ENCODE data around the gene IDI1.

IDI1 gene

GRCh38 chr10:1063232-1063865 lies 14.4 kb upstream of the IDI1 start:
- TF ChIP-seq OSR1 (CRISPR knock-in tag; IDR thresholded peaks at IDR 0.05) = no peak
- TF ChIP-seq SNAI2 (CRISPR knock-in tag; IDR thresholded peaks at IDR 0.05) = no peak
- no peak for TF ChIP-seq ZNF565 (CRISPR knock-in tag; conservative IDR thresholded peaks at IDR 0.05; ENCODE audit: low read depth)
- TF ChIP-seq CSDC2 (CRISPR knock-in tag; IDR thresholded peaks at IDR 0.05) = no peak
- TF ChIP-seq ZFP3 (CRISPR knock-in tag; IDR thresholded peaks at IDR 0.05) = no peak
- TF ChIP-seq PATZ1 (CRISPR knock-in tag; IDR thresholded peaks at IDR 0.05; ENCODE audit: borderline replicate concordance) = no peak
- no peak for TF ChIP-seq TSHZ2 (CRISPR knock-in tag; IDR thresholded peaks at IDR 0.05)
- no peak for TF ChIP-seq BACH2 (CRISPR knock-in tag; IDR thresholded peaks at IDR 0.05; ENCODE audit: borderline replicate concordance)
- TF ChIP-seq RARB (CRISPR knock-in tag; IDR thresholded peaks at IDR 0.05) = no peak
- TF ChIP-seq TOX (CRISPR knock-in tag; IDR thresholded peaks at IDR 0.05; ENCODE audit: borderline replicate concordance) = no peak
- no peak for TF ChIP-seq ZC3H10 (CRISPR knock-in tag; IDR thresholded peaks at IDR 0.05)
- TF ChIP-seq ARNTL (CRISPR knock-in tag; IDR thresholded peaks at IDR 0.05; ENCODE audit: borderline replicate concordance, low read depth) = no peak
- no peak for TF ChIP-seq ISL1 (CRISPR knock-in tag; IDR thresholded peaks at IDR 0.05)
- no peak for ATAC-seq

- ATAC-seq = no peak
- no peak for TF ChIP-seq ISL1 (CRISPR knock-in tag; IDR thresholded peaks at IDR 0.05)
- TF ChIP-seq ZFP3 (CRISPR knock-in tag; IDR thresholded peaks at IDR 0.05) = no peak
- TF ChIP-seq ZNF565 (CRISPR knock-in tag; conservative IDR thresholded peaks at IDR 0.05; ENCODE audit: low read depth) = no peak
- TF ChIP-seq TOX (CRISPR knock-in tag; IDR thresholded peaks at IDR 0.05; ENCODE audit: borderline replicate concordance) = no peak
- no peak for TF ChIP-seq CSRNP3 (CRISPR knock-in tag; IDR thresholded peaks at IDR 0.05)
- TF ChIP-seq CREB5 (CRISPR knock-in tag; IDR thresholded peaks at IDR 0.05; ENCODE audit: low read depth) = no peak
- TF ChIP-seq ZFP30 (CRISPR knock-in tag; IDR thresholded peaks at IDR 0.05) = no peak
- no peak for TF ChIP-seq ZNF70 (CRISPR knock-in tag; IDR thresholded peaks at IDR 0.05)
- no peak for TF ChIP-seq PATZ1 (CRISPR knock-in tag; IDR thresholded peaks at IDR 0.05; ENCODE audit: borderline replicate concordance)
- no peak for TF ChIP-seq TSHZ2 (CRISPR knock-in tag; IDR thresholded peaks at IDR 0.05)
- no peak for TF ChIP-seq ESRRG (CRISPR knock-in tag; IDR thresholded peaks at IDR 0.05)
Observed at GRCh38 chr10:1061930-1062774, 13.2 kb upstream of the IDI1 start.

Measured in SK-N-SH treated with all-trans-retinoic acid at 6 μM for 48 hours (cell line).